ENCODE results near the gene NHERF1. TPM values are rescaled to one million over a fixed set of nuclear protein-coding genes. Genes with fewer than 3 reads are reported as not detected.

Gene NHERF1
- total and polyA plus RNA-seq, 2 of the 13 experiments (the other 11 are each of a cell fraction or from before 2014, with no cell fraction given), result 169 to 269 TPM

- no peak for TF ChIP-seq SNAPC4 (CRISPR knock-in tag; IDR thresholded peaks at IDR 0.05)
- TF ChIP-seq ATF7 (IDR thresholded peaks at IDR 0.05), result no peak
- no peak for TF ChIP-seq ATF7 (CRISPR knock-in tag; IDR thresholded peaks at IDR 0.05)
- TF ChIP-seq ESRRA (CRISPR knock-in tag; IDR thresholded peaks at IDR 0.05; ENCODE audit: low read depth), result 0 out of 2 replicates have a peak, but pooled peaks have one; percentile 5
- TF ChIP-seq ELK4 (CRISPR knock-in tag; IDR thresholded peaks at IDR 0.05; ENCODE audit: borderline replicate concordance), result no peak
- TF ChIP-seq ZNF816 (CRISPR knock-in tag; IDR thresholded peaks at IDR 0.05; ENCODE audit: borderline replicate concordance), result 0 out of 2 replicates have a peak, but pooled peaks have one; percentile 53
- no peak for TF ChIP-seq GZF1 (CRISPR knock-in tag; IDR thresholded peaks at IDR 0.05)
- no peak for TF ChIP-seq E2F1 (CRISPR knock-in tag; IDR thresholded peaks at IDR 0.05)
- no peak for TF ChIP-seq ZSCAN31 (CRISPR knock-in tag; IDR thresholded peaks at IDR 0.05; ENCODE audit: low read depth)
- no peak for TF ChIP-seq ZNF781 (CRISPR knock-in tag; IDR thresholded peaks at IDR 0.05; ENCODE audit: borderline replicate concordance, not compliant biosample characterization)
- TF ChIP-seq CBX2 (IDR thresholded peaks at IDR 0.05; ENCODE audit: low read depth, low read length), result no peak
- TF ChIP-seq CBX2 (CRISPR knock-in tag; IDR thresholded peaks at IDR 0.05; ENCODE audit: low read depth), result no peak
- 0 out of 2 replicates have a peak, but pooled peaks have one; percentile 35 for TF ChIP-seq IRF9 (CRISPR knock-in tag; IDR thresholded peaks at IDR 0.05; ENCODE audit: borderline replicate concordance)
- TF ChIP-seq PHF21A (CRISPR knock-in tag; IDR thresholded peaks at IDR 0.05), result no peak
- no peak for TF ChIP-seq TEF (CRISPR knock-in tag; IDR thresholded peaks at IDR 0.05)
- TF ChIP-seq ZNF256 (CRISPR knock-in tag; conservative IDR thresholded peaks at IDR 0.05), result no peak
- 0 out of 2 replicates have a peak, but pooled peaks have one; percentile 33 for TF ChIP-seq REL (CRISPR knock-in tag; conservative IDR thresholded peaks at IDR 0.05)
- TF ChIP-seq SKIL (CRISPR knock-in tag; IDR thresholded peaks at IDR 0.05; ENCODE audit: borderline replicate concordance), result no peak
Measured at GRCh38 chr17:74769856-74770497, 21.5 kb downstream of the NHERF1 start (continued).
